GM11168 (cell line): ENCODE results near the gene CNTN1.

ENCODE experiments used
- in situ Hi-C: fragments of 300-500 bp; cut with MboI; formaldehyde crosslinking; loops from one replicate; pipeline ENCODE4 v1.12.0; 2022; ENCODE audit warnings: low sequenced_read_pairs; ENCODE audit not compliant: unreplicated experiment

The CNTN1 gene

DNA sequence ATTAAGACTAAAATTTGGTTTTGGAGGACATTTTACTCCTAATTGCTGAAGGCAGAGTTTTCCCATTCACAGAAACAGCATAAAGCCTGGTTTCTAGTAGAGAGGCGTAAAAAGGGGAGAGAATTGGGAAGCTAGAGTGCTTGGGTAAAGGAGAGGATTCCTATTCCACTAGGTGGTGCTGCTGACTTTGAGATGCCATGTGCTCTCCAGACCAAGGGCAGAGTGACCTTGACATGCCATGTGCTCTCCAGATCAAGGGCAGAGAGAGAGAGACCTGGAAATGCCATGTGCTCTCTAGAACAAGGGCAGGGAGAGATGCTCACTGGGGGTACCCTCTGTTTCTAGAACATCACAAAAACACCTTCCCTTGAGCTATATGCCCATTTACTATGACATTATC, 319.7 kb downstream of the CNTN1 start:
- in situ Hi-C loops: no loop called here

DNA sequence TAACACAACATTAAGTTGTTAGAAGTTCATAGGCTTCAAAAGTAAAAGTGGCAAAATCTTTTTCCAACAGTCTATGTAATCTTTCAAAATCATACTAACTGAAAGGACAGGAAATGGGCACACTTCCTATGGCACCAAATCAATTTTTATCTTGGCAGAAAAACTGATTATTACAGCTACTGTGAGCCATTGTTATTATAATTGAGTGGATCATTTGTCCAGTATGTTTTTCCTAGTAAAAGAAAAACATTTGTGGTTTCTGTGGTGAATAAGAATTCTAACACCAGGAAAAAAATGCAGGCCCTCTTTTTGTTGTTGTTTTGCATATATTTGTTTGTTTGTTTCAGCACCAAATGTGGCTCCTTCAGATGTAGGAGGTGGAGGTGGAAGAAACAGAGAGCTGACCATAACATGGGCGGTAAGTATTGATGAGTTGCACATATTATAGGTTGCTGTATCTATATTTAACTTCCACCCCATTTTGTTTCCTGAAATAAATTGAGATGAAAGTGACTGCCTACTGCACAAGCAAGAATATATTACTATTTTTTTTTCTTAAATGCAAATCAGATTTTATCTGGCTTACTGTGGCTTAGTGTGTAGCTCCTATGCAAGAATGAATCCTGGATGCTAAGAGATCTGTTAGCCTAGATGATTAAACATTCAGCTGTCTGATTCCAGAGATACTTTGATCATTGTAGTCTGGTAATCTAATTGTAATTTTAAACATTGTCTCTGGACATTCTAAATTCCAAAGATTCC, 321.8 kb downstream of the CNTN1 start:
- in situ Hi-C loops: no loop called here

DNA sequence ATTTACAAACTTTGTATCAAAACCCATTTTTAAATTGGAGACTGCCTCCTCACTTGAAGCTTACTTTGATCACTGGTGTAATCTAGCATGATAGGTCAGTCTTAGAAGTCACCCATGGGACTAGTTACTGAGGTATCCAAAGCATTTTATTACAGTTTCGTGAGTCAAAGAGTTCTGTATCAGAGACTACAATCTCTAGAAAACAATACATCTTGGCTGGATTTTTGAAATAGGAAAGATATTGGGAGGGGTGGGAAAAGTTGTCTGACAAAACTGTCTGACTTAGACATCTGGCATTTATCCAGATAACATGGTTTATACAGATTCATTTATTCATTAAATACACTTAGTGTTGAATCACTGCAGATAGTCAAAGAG, 322.4 kb downstream of the CNTN1 start:
- in situ Hi-C loops: no loop called here

DNA sequence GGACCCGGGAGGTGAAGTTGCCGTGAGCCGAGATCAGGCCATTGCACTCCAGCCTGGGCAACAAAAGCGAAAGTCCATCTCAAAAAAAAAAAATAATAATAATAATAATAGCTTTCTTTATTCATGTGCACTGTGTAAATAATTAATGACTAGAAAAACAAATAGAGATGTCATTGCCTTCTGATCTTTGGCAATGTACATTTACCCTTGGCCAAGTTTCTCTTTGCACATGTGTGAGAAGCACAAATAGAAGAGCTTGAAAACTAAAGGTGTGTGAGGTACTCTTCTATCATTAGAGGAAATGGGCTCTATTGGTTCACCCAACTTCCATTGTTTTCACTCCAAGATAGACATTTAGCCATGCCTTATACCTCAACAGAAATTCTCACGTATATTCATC, 325.8 kb downstream of the CNTN1 start:
- in situ Hi-C loops: no loop called here

DNA sequence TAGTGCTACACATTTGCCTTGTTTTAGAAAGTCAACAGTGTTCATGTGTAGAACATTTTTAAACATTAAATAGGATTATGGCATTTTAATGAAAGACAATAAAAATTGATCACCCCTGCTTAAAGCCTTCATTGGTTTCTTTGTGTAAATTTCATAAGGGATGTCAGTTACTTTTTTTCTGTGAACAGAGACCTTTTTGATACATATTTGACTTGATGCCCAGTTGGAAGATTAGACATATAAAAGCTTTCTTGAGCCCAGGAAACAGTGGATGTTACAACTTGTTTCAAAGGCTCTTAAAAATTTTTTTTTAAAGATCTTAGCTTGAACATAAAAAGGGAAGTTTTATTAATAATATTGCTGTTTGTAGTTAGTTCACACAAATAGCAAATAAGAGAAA, 327.2 kb downstream of the CNTN1 start:
- in situ Hi-C loops: no loop called here

DNA sequence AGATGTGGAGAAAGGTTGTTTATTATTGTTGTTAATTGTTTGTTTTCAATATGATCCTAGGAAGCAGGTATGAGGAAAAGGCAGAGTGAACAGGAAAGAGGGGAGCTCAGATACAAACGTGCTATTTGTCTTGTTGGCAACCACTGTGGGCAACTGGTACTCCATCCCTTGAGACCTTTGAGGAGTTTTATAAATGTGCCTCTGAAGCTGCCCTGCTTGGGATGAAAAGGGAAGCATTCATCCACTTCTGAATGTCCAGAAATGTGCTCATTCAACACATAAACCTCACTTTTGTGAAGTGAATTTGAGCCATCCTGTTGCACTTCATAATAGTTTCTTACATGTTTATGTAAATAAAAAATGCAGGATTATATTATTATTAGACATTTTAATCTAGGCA, 331.6 kb downstream of the CNTN1 start:
- in situ Hi-C loops: no loop called here

DNA sequence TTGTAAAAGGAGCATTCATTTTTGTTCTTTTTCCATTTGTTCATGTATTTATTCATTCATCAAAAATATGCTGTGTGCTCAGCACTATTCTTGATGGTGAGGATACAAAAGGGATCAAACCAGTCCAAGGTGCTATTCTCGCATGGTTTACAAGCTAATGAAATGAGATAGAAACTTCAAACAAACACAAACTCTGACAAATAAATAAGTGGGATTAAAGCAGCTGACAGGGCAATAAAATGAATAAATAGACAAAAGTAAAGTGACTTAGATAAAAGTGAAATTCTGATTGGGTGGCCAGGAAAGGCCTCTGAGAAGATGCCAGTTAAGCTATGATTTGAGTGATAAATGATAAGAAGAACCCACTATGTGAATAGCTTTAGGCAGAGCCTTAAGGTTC, 333.9 kb downstream of the CNTN1 start:
- in situ Hi-C loops: no loop called here

DNA sequence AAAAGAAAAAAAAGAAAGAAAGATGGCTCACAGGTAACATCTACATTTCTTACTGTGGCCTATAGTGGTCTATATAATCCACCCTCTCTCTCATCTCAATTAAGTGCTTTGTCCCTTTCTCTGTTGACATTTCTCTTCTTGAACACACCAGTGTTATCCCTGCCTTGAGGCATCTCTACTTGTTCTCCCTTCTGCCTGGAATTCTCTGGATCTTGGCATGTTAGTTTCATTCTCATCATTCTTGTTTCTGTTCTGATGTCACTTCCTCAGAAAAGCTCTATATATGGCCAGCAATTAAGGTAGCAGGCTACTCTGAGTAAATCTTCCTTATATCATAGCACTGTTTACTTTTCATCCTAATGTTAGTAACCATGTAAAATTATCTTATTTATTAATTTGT, 340.1 kb downstream of the CNTN1 start:
- in situ Hi-C loops: no loop called here

DNA sequence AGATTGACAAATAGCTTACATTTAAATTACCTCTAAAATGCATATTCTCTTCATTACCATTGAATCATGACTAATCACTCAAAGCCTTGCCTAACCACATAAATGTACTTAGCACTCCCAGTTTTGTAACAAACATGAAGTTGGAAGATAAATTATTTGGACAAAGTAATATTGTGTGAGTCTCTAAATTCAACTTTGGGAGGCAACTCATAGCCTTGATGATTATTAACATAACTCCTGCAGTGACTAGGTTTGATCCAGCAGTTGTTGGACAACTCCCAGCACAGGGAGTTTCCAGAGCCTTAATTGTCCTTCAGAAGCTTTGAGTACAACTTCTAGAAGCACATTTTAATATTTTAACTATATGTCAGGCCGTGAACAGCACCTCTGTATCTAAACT, 342.4 kb downstream of the CNTN1 start:
- in situ Hi-C loops: no loop called here

DNA sequence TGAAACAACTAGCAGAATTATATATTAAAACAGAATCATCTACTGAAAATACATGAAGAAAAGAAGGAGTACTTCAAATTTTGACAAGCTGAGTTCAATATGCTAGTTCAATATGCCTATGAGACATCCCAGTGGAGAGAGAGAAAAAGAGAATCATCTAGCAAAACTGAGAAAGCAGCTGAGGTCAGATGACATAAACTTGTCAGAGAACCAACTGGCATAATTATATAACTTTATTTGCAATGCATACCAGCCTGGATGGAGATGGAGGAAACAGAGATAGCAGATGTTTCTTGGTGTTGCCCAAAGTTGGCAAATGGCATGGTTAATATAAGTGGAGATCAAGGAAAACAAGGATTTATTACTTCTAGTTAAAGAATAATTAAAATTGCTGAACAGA, 347.2 kb downstream of the CNTN1 start:
- in situ Hi-C loops: no loop called here

DNA sequence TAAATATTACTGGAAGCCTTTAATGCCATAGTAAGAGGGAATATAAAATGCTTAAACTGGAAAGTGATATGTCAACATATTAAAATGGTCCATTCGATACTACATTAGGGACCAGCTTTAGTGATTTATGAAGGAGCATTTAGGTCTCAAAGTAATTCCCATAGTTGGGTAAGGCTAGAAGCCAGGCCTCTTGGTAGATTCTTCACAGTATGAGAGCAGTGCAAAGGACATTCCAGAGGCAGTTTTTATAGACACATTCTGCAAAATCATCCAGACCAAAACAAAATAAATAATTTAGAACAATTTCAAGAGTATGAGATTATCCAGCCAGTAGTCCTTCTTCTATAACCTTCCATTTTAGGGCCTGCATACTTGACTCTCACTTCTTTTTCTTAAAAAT, 353.3 kb downstream of the CNTN1 start:
- in situ Hi-C loops: no loop called here

DNA sequence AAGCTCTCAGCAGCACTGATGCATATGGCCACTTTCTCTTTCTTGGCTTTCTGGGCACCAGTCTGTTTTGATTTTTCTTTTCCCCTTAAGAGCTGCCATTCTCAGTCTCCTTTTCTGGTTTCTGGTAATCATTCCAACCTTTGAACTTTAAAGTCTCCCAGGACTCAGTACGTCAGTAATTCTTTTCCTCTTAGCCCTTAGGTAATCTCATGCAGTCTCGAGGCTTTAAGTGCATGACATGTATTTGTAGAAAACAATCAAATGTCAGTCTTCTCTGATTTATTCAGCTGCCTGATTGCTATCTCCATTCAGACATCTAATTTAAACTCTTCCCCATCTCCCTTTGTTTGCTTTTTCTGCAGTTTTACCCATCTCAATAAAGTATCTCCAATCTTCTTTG, 356.8 kb downstream of the CNTN1 start:
- in situ Hi-C loops: no loop called here

DNA sequence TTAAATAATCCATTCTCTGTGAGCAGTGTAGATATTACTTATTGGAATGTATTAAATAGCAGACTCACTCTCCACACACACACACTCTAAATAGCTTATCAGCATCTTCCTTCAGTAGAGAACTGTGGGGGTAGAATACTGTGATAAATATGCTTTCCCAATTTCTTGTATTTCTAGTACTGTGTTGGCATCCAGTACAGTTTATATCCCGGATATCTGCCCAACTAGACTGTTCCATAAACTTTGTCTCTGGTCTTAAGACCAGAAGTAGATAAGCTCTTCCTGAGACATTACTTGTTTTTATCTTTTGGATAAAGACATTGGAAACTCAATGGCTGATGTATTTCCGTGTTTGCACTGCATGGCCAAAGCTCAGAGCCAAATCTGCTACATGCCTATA, 359.7 kb downstream of the CNTN1 start:
- in situ Hi-C loops: no loop called here

DNA sequence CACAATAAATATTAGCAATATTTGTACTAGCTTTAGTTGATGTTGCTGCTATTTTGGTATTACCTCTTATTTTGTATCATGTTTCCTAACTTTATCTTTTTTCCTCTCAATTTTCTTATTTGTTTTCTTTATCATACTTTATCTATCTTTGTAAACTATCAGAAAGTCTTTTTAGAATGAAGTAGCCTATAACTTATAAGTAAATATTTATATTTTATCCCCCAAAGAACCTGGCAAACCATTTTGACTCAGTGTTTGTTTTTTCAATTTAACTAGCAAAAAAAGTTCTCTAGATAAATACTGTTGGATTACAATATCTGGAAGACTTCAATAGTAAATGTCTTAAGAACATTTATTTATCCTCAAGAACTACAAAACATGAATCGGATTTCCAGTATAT, 360.2 kb downstream of the CNTN1 start:
- in situ Hi-C loops: no loop called here

DNA sequence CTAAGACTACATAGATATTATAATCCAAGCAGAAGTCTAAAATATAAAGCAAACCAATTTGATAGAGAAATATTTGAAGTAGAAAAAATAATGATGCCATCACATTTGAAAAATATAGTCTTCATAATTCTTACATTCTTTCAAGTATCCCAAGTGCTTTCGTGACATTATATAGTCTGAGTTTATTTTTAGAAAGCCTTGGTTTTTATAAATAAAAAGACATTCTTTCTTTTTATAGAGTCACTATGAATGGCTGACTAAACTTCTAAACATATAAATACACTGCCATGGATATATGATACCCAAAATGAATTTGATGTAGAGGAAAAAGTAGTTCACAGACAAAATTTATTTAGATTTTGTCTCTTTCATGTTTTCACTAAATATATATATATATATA, 360.8 kb downstream of the CNTN1 start:
- in situ Hi-C loops: no loop called here

DNA sequence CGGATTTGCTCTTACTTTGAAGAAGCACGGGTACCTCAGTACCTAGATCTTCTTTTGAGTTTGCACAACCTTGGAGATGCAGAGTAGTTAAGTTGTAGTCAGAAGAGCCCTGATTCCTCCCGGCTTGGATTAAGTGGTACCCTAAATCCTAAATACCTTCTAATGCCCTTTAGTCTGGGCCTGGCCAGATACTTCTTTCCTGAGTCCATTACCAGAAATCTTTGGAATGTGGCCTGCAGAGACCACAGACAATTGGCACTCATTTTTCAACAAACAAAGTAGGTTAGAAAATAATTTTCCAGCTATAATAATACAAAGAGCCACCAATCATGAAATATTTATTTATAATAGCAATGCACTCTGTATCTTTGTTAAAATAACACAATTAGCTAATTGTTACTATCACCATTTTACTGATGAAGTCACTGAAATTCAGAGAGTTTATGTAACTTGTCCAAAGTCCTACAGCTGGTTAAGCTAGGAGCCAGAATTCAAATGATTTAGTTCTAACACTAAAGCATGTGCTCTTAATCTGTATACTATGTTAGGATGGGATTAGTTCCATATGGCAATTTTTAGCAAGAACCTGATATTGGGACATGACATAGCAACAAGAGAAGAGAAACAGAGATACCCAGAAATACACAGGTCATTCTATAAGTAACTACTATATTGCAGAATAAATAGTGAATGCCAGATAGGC, 363.8 kb downstream of the CNTN1 start:
- in situ Hi-C loops: no loop called here

DNA sequence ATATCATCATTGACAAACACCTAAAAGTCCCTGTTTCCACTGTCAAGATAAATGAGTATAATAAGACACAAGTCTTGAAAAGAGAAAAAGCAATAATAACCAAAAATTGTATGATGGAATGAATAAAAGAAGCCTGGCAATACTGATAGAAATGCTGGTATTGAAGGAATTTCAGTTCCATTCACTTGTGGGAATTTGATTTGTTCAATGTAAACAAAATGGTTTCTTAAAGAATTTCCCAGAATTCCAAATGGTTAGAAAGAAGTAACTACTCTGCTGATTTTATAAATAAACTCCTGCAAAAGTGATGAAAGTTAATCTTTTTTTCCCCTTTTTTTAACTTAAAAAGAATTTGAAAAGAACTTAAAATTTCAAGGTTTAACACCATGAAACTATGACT, 366.0 kb downstream of the CNTN1 start:
- in situ Hi-C loops: no loop called here

DNA sequence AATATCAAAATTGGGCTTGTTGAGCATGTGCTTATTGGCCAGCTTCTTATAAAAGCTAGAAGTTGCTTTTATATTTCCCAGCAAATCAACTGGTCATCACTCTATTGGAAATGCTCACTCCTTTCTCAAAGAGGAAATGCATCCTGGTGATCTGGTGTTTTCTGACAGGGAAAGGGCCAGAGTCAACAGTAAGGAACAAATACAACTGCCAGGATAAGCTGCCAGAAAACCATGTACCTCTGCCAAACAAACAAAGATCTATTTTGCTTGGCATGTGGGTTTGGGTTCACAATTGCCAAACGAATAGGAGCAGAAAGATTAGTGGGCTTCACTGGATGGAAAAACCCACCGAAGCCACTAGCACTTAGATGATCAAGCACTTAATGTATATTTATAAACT, 369.0 kb downstream of the CNTN1 start:
- in situ Hi-C loops: no loop called here

DNA sequence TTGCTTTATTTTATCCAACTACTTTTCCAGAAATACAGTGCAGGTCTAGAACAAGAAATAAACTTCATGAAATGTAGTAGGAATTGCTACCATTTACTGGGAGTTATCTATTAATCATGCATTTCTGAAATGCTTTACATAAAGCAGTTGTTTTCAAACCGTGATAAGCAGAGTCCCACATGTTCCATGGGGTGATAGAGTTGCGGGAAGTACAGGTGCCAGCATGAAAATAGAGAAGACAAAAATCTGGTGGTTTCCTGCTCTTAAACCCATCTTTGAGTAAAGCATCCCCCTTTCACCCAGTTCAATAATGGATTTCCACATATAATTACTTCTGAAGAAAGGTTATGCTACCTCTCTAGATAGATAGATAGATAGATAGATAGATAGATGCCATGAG, 372.2 kb downstream of the CNTN1 start:
- in situ Hi-C loops: no loop called here

DNA sequence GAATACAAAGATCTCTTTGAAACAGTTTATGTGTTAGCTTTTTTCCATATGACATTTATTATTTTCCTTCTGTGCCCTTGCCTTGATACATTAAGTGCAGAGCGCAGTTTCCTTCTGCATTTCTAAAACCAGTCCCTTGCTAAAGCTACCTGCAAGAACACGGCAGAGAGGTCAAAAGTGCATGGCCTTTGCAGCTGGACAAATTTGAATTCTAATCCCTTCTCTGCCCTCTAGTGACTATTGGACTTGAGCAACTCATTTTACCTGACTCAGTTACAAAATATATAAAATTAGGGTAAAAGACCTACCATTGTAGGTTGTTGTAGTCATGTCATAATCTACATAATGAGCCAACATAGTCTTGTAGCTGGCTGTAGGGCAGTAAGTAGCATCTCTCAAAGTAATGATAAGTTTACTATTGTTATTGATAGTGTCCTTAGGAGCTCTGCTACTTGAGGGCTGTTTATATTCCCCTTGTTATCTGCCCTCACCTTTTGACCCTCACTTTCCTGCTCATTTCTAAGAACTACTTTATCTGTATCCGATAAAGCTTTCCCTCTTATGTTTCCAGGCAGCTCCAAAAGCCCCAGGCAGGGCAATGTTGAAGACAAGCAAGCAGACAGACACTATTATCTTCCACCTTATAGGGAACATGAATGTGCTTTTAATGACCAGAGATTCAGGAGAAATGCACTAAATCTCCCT, 375.9 kb downstream of the CNTN1 start:
- in situ Hi-C loops: no loop called here

DNA sequence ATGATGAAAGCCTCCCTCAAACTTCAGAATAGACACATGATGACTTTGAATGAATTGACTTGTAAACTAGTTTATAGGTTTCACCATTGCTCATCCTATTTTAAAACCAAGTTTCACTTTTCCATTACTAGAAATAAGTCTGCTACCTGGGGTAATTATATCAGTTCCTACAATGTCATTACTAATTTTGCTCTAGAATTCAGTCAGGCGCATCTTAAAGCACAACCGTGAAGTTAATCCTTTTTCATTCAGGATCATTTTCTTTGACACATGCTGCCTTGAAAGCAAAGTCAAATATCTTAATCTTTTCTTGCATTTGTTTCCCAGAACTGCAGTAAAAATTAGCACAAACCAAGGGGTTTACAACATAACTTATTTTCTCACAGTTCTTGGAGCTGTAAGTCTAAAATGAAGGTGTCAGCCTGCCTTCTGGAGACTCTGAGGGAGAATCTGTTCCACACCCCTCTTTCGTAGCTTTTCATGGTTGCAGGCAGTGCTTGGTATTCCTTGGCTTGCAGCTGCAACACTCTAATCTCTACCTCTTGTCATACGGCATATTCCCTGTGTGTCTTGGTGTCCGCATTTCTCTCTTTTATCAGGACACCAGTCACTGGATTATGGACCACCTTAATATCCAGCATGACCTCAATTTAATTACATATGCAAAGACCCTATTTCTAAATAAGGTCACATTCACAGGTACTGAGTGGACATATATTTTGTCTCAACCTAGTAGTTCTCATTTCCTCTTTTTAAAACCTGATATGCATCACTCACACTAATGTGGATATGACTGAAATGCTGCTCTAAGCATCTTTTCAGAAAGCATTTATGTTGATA, 381.6 kb downstream of the CNTN1 start:
- in situ Hi-C loops: no loop called here
